Stimulated activated CD8-positive, alpha-beta memory T cell treated with anti-CD3 and anti-CD28 coated beads, Interleukin-7, amount 100 ng/mL, for 4 hours (primary cell): ENCODE results near the gene PPDPF.
A peak's percentile ranks its signal among the peaks of the same experiment; 100 is the strongest.

Experiments
- DNase-seq, 2 donors: peaks; one replicate each; pipeline ENCODE4 v3.0.0-alpha.2; 2020; ENCODE audit warnings: low read depth in 2 of 2

The PPDPF gene

GRCh38 chr20:63520934-63521601, 503 bp downstream of the PPDPF start:
- peak; percentile 39 to 68 for DNase-seq

- no peak for DNase-seq
Measured at GRCh38 chr20:63521602-63522001, 1.0 kb downstream of the PPDPF start.

- no peak for DNase-seq
Measured at GRCh38 chr20:63522091-63522868, 1.7 kb downstream of the PPDPF start.

GRCh38 chr20:63522981-63523611, 2.5 kb downstream of the PPDPF start:
- no peak for DNase-seq

DNA sequence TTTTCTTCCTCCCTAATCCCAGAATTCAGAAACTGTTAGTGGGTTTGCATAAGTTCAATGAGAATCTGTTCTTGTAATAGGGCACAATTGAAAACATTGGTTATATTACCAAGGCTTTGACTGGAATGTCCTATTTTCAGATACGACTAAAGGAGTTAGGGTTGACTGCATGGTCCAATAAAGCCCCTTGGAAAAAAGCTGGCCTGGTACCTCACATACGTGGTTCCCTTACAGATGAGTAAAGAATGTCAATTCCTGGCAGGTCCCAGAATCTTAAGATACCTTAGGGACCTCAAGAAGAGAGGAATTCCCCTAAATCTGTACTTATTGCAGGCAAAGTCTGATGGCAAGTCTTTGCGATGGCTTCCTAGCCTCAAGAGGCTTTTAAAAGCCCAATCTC, 4.6 kb downstream of the PPDPF start:
- DNase-seq = no peak

- DNase-seq = no peak
Measured at GRCh38 chr20:63525971-63526370, 5.4 kb downstream of the PPDPF start.

- no peak for DNase-seq
Measured at GRCh38 chr20:63527184-63527583, 6.6 kb downstream of the PPDPF start.

GRCh38 chr20:63529180-63529860, 8.8 kb downstream of the PPDPF start:
- DNase-seq = no peak

GRCh38 chr20:63529861-63530787, 9.6 kb downstream of the PPDPF start:
- DNase-seq = no peak

DNA sequence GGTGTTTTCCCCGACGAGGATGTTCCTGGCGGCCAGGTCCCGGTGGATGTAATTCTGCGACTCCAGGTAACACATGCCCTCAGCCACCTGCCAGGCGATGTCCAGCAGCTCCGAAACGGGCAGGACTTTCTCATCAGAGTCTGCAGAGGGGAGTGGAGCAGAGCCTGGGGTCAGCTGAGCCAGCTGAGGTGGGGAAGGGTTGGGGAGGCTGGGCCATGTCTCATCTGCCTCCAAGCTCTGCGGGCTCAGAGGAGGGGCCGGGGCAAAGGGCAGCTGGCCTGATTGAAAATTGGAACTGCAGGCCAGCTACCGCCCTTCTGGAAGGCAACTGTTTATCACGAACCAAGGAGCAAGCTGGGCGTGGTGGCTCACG, 10.2 kb downstream of the PPDPF start:
- DNase-seq = no peak

DNA sequence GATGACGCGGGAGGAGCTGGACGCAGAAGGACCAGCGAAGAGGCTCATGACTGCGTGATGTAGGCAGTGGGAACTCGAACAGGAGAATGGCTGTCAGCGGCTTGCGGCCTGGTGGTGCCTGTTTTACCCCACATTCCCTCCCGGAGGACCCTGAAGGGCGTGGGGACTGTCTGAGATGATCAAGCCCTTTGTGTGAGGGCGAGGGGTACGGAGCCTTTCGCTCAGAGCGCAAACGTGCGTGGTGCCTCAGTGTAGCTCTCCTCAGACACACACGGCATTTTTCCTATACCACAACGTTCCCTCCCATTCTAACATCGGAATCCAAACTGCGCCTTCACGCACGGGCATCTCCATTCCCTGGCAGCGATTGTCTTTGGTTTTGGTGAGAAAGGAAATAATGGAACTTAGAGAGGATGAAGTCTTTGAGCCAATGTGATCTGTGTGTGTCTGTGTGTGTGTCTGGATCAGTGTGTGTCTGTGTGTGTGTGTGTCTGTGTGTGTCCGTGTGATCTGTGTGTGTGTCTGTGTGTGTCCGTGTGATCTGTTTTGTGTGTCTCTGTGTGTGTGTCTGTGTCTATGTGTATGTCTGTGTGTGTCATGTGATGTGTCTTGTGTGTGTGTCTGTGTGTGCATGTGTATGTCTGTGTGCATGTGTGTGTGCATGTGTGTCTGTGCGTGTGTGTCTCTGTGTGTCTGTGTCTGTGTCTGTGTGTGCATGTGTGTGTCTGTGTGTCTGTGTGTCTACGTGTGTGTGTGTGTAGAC, 11.3 kb downstream of the PPDPF start:
- DNase-seq = no peak

- no peak for DNase-seq
Measured at GRCh38 chr20:63532449-63532971, 11.9 kb downstream of the PPDPF start.

DNA sequence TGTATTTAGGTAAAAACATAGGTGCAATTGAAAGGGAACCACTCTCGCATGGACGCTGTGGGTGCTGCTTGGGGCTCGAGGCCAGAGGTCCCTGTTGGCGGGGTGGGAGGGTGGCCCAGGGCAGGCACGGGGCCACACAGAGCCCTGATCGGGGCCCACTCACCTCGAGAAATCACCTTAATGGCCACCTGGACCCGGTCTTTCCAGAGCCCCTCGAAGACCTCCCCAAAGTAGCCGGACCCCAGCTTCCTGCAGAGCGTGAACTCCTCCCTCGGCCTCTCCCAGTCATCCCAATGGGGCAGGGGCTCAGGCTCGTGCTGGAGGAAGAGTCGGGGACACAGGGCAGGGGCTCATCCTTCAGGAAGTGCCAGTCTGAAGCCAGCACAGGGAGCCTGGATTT, 12.8 kb downstream of the PPDPF start:
- no peak for DNase-seq

DNA sequence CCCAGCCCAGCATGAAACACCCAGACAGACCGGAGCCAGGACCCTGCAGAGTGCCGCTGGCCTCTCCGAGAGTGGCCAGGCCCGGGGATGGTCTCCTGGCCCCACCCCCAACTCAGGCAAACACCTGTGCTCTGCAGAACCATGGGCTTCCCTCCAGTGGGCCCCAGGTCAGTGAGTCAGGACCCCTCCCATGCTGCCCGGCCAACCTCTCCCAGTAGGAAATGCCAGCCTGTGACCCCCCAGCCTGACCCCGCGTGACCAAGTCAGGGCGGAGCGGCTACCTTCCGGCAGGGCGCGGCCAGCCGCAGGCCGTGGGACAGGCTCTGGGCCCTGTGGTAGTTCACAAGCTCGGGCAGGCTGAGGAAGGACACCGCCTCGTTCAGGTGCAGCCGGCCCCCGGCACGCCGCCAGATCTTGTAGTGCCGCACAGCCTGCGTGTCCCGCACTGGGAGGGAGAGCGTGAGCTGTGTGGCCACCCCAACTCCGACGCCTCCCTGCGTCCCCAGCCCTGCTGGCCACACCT, 13.4 kb downstream of the PPDPF start:
- DNase-seq = no peak

DNA sequence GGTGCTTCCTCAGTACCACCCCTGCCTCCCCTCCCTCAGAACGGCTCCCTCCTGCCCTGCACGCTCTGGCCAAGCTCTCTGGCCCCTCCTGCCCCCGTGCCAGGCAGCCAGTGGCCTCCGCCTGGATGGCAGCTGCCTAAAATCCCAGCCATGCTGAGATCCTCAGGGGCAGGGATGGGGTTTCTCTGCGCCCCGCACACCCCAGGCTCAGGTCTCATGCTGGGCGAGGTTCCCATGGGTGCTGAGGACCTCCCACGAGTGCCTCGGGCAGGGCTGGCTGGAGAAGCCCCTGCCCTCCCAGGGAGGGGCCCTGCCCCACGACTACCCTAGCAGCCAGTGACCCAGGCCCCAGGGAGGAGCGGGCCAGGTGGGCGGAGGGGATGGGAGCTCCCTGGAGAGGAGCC, 13.9 kb downstream of the PPDPF start:
- DNase-seq = no peak

DNA sequence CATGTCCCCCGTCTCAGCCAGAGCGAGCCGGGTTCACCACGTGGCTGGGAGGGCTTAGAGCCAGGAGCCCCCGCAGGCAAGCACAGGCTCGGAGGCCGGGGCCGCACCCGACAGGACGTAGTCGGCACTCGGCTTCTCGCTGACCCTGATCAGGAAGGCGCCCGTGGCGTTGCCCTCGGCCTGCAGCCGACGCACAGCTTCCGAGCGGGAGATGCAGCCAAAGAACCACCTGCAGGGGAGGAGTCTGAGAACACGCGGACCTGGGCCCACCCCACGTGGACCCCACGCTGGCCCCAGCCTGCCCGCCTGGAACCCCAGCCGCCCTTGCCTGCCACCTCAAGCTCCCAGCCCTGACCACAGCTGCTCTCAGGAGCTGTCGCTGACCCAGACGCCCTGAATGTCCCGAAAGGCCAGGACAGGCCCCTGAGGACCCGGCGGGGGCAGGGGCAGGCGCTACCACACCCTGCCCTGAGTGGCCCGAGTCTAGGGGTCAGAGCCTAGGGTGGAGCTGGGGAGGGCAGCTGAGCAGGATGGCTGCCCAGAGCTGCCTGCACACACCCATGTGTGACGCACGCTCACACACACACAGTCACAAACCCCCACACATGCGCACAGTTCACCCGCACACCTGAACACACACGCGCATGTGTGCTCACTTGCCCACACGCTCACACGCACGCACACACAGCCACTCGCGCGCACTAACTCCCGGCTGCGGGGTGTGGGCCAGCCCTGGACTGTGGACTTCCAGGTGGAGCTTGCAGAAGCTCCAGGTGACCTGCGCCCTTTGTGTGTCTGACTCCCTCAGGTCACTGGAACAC, 14.5 kb downstream of the PPDPF start:
- DNase-seq = no peak

- DNase-seq = no peak
Measured at GRCh38 chr20:63536241-63536977, 15.8 kb downstream of the PPDPF start.

- no peak for DNase-seq
Measured at GRCh38 chr20:63536997-63537524, 16.5 kb downstream of the PPDPF start, which contains the start of gene PTK6. PTK6 (minus strand) TSS chr20:63537376; CDS start chr20:63537314, 62 bp downstream.
